Hippocampal formation (tissue), 2 donors: ENCODE measurements around the gene KBTBD2.
A peak's percentile ranks its signal among the peaks of the same experiment; 100 is the strongest.
"Not testable (repeated sequence)": the region's sequence is repeated elsewhere in the genome, so short reads cannot be mapped to it uniquely, and the experiment has no call there.

ENCODE experiments used
- DNase-seq, 2 donors: peaks; one replicate each; lab custom pipeline; 2025; lab: John Stamatoyannopoulos, UW

Gene KBTBD2

DNA sequence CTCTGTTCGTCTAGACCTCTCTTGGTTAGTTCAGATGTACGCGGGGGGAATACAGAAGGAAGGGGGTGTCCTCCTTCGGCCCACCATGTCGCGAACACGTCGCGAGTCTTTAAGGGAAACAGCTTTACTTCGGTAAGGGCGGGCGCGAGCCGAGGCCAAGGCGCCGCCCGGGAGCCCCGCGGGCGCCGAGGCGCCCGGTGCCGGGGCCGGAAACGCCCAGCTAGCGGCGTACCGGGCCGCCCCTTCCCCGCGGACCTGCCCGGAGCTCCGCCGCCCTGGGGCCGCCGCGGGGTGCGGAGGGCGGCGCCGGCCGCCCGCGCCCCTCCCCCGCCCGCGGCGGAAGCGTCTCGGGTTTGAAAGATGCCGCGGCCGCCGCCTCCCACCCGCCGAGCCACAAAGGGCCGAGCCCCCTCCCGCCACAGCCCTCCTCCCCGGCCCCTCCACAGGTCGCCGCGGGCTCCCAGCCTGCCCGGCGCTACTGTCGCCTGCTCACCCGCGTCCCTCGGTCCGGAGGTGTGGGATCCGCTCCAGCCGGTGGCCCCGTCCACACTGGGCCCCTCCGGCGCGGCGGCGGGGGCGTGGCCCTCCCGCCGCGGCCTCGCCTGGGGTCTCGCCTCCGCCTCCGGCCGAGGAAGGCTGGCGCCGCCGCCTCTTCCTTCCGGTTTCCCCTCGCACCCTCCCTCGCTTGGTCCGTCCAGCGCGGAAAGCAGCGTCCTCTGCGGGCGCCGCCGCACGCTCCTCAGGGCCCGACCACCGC, at the start of gene KBTBD2:
Gene KBTBD2 (minus strand): TSS at position 718 of the 757 bp plus-strand sequence. CDS start 12,156 bp downstream, outside the sequence.
- DNase-seq, result peak; percentile 82 to 86

DNA sequence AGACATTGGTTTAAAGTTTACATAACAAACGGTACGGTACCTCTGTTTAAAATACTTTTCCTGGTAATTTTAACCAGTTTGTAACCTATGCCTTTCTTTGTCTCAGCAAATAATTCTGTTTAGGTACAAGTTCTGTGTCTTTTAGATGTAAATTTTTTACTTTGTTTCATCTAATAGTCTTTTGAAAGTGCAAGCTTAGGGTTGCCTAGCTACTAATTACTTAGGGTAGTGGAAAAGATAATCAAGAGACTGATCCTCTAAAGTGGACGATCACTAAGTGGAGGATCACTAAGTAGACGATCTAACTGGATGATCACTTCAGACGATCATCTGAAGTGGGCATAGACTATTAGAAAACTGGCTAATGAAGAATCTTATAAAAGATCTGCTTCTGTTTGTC, 49.6 kb upstream of the KBTBD2 start:
- no peak for DNase-seq

DNA sequence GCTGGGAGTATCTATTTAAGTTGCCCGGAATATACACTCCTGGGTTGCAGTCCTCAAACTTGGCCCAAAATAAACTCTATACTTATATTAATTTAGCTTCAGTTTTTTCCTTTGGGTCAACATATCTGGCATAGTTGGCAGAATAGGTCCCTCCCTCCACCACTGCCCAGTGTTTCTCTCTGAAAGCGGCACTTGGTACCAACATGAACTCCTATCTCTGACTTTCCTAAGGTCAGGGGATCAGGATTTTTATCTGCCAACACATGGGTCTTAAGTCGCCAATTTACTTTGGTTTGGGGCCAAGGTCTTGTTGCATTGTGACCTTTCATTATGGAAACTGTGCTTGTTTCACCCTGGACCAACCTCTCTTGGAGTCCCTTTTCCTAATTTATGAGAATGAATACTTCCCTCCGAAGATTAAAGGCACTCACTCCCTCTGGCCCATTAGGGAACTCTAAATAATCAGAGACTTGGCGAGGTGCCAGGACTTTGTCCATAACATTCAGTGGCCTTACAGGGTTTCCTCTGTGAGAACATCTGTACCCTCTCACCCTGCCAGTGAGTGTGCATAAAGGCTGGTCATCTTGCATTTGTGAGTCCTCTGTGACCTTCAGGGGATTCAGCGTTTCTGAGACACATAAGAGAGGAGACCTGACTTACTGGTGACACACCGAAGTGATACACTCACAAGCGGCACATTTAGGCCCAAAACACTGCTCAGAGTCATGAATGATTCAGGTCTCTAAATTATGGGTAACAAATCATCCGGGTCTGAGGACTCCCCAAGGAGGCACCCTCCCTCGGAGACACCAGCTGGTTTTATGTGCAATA, 46.0 kb upstream of the KBTBD2 start:
- no peak for DNase-seq

DNA sequence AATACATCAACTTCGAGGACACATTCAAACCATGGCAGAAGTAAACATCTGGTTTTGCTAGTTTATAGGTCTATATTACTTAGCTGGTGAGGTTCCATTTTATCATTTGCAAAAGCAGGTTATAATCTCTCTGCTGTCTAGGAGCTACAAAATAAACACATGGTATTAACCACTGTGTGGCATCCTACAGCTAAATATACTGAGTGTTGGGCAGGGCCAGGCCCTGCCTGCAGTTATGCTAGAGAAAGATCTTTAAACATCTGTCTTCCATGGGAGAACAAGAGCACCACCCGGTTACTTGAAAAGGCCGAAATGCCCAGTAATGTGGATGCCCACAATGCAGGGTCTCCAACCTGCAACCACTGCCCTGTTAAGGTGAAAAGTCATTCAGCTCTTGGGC, 45.1 kb upstream of the KBTBD2 start:
- DNase-seq, result no peak

DNA sequence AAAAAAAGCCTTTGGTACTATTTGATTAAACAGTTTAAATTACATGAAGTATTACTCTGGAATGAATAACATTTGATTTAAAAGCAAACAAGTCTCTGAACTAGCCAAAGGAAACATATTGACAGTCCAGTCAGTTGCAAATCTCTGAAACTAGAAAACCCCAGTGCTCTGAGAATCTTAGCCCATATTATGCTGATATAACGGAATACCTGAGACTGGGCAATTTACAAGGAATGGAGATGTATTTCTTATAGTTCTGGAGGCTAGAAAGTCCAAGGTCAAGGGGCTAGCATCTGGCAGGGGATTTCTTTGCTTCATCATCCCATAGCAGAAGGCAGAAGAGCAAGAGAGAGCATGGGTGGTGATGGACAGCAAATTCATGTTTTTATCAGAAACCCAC, 44.0 kb upstream of the KBTBD2 start:
- DNase-seq, result no peak

DNA sequence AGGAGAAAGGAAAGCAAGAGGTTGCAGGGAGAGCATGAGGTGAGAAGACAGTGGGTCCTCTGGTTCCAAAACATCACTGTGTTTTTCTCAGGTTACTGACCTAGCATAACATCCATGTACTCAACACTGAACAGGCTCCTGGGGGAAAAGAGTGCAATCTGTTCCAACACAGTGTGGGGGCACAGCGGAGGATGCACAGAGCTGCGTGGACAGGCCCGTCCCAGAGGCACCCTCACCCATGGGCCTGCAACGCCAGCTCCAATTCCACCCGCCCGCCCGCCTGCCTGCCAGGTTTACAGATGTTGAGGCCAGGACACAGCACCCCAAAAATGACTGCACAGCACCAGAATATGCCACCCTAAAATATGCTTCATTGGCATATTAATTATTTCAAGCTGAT, 38.8 kb upstream of the KBTBD2 start:
- no peak for DNase-seq

DNA sequence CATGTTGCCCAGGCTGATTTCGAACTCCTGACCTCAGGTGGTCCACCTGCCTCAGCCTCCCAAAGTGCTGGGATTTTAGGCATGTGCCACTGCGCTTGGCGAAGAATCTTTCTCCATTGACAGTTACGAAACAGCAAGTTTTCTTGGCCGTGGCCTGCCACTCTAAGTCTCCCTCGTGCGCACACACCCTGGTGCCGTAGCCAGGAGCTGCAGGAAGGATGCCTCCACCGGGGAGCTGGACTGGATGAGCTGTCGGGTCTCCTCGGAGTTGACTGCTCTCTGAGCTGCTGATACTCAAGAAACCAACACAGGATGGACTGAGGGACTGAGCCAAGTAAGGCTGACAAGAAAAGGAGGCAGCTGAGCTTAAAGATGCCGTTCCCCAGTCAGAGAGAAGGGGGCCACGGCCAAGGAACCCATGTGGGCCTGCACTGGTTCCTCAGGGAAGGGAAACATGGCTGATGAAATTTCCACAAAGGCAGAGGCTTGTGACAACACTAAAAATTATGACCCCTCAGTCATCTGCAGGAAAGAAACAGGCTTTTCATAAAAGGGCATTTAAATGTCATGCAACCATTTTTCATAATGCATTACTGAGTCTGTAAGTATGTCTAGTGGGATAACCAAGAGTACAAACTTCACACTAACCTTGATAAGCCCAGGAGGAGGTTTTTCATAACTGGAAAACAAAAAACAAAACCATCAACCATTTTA, 38.0 kb upstream of the KBTBD2 start:
- no peak for DNase-seq

DNA sequence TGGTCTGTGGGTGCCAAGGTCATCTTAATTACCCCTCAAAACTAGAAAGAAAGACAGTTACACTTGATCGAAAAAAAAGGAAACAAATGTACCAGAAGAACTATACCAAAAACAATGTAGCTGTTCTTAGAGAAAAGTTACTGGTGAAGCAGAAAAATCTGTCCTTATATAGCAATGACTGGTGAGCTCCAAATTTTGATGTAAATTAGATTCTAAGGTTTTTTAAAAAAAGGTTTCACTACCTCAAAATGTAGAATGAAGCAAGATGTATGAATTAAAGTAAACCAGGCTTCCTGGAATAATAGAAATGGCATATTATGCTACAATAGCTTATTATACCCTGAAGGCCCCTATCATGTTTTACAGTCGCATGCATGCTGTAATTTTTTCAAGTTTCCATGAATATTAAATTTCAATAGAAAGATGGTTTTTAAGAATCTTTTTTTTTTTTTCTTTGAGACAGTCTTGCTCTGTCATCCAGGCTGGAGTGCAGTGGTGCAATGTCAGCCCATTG, 37.3 kb upstream of the KBTBD2 start:
- no peak for DNase-seq

DNA sequence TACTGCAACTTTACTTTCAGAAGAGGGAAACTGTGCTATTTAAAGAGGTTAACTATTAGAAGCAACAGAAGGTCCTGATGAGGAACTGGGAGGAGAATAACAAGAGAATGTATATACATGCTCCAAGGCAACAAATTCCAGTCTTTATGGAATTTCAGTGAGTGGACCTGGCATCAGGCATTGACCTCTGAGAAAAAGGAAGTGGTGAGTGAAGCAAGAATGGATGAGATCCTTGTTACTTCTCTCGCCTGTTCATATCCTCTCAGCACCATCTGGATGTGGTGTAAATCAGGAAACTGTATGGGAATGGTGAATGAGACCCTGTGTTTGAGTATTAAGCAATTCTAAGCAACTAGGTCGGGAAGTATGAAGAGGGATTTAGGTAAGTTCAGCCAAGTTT, 30.3 kb upstream of the KBTBD2 start:
- DNase-seq, result no peak

DNA sequence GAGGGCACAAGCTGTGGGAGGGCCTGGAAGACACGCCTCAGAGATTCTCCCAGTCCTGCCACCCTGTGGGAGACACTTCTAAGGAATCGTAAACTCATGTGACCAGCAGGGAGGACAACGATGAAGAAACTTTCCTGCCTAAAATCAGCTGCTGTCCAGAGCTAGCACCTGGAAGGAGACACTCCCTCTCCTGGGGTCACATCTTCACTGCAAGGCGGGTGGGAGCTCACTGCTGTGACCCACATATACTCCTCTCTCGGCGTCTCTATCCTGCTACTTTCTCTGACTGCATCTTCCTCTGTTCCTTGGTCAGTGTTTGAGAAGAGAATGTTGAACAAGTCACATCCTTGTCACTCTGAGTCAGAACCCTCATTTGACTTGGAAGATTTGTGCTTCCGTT, 25.4 kb upstream of the KBTBD2 start:
- not testable (repeated sequence) for DNase-seq

DNA sequence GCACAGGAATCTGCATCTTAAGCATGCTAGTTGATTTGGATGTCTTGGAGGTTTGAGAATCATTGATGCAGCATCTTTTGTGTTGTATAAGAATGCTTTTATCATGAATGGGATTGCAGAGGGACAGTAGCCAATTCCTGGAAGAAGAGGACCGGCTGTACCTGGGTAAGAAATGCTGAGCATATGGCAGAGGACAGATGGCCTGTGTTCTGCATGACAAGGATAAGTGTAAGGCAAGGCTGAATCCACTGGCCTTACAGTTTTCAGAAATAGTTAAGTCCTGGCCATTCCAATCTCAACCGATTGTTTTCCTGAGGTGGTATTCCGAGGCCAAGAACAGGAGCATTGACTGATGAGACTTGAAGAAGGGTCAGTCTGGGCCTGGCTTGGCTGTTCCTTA, 24.4 kb upstream of the KBTBD2 start:
- DNase-seq, result no peak

DNA sequence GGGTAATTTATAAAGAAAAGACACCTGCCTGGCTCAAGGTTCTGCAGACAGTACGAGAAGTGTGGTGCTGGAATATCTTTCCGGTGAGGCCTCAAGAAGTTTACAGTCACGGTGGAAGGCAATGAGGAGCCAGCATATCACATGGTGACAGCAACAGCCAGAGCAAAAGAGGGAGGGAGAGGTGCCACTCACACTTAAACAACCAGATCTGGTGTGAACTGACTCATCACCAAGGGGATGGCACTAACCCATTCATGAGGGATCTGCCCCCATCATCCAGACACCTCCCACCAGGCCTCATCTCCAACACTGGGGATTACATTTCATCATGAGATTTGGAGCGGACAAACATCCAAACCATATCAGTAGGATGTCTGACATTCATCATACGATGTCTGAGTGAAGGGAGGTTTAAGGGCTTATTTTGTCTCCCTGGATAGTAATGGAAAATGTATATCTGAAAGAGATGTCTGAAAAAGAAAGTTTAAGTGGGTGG, 23.5 kb upstream of the KBTBD2 start:
- DNase-seq, result no peak

DNA sequence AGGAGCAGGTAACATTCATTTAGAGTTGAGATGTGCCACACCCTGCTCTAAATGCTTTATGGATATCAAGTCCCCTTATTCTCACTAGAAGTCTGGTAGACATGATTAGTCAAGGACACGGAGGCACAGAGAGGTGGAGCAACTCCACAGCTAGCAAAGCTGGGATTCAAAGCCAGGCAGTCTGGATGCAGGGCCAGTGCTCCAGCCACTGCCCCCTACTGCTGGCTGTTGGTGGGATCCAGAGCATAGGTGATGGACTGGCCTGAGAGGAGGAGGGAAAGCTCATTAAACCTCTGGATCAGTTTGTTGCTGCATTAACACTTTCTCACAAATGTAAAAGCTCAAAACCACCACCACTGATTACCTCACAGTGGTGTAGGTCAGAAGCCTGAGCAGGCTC, 22.6 kb upstream of the KBTBD2 start:
- DNase-seq, result no peak

DNA sequence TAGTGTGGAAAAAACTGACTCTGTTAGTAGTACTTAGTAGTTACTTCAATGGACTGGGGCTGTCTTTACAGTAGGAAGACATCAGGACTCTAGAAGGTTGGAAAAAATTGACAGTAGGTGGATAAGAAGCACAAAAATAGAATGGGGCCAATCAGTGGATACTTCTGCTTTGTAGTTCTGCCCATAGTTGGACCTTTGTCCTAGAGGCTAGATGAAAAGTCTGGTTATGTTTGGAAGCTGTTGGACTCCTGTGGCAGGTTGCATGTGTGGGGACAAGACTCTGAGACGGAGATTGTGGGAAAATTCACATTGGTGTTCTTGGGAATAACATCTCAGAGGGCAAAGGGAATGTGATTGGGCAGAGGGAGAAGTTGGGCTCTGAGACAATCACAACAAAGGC, 18.6 kb upstream of the KBTBD2 start:
- no peak for DNase-seq

DNA sequence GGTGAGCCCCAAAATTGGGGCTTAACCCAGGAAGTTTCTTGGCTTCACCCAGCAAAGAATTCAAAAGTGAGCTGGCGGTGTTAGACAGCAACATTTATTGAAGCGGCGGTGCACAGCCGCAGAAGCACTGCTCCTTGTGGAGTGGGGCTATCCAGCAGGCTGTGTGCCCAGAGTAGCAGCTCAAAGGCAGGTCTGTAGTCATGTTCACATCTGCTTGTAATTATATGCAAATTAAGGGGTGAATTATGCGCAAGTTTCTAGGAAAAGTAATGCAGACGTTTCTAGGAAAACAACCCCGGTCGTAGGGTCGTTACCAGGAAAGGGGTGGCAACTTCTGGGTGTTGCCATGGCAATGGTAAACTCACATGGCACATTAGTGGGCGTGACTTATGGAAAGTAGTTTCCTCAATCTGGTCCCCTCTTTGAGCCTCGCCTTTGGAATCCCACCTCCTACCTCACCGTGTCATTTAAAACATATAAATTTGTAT, 13.7 kb upstream of the KBTBD2 start:
- peak; percentile 14 to 46 for DNase-seq

DNA sequence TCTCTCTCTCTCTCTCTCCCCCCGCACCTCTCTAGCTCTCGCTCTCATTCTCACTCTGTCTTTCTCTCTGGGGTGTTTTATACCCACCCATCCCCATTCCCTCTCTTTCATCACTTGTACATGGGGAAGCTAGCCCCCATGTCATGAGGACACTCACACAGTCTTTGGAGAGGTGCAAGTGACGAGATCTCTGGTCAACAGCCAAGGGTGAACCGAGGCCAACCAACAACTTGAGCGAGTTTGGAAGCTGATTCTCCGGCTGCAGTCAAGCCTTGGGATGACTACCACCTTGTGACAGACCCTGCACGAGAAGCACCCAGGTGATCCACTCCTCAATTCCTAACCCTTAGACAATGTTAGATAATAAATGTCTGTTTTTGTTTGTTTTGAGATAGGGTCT, 10.1 kb upstream of the KBTBD2 start:
- DNase-seq, result no peak

DNA sequence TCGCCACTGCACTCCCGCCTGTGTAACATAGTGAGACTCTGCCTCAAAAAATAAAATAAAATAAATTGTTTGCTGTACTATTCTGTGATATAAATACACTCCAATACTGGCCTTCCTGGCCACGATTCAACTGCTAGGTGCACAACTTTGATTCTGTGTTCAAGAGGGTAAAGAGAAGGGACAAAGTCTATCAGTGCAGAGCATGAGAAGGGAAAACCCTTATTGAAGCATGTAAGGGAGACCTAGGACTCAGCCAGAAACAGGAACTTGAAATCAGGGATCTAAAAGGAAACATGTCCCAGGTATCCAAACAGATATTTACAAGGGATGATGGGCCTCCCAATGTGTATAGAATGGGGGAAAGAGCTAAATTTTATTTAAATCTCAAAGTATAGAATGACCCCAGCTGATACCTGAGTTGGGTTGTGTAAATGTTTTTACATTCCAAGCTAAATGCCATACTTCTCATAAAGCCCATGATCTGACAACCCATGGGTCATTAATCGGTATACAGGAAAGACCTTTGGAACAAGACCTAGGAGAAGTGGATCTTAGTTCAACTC, 9.0 kb upstream of the KBTBD2 start:
- no peak for DNase-seq

DNA sequence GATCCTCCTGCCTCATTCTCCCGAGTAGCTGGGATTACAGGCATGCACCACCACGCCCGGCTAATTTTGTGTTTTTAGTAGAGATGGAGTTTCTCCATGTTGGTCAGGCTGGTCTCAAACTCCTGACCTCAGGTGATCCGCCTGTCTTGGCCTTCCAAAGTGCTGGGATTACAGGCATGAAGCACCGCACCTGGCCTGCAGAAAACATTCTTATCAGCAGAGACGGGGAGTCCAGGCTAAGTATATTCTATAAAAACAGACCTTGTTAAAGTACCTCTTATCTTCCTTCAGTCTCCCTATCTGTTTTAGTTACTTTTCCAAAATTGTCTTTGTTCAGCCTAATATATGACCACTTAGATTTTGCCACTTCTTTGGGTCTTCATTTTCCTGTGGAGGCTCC, 5.8 kb upstream of the KBTBD2 start:
- DNase-seq, result not testable (repeated sequence)

DNA sequence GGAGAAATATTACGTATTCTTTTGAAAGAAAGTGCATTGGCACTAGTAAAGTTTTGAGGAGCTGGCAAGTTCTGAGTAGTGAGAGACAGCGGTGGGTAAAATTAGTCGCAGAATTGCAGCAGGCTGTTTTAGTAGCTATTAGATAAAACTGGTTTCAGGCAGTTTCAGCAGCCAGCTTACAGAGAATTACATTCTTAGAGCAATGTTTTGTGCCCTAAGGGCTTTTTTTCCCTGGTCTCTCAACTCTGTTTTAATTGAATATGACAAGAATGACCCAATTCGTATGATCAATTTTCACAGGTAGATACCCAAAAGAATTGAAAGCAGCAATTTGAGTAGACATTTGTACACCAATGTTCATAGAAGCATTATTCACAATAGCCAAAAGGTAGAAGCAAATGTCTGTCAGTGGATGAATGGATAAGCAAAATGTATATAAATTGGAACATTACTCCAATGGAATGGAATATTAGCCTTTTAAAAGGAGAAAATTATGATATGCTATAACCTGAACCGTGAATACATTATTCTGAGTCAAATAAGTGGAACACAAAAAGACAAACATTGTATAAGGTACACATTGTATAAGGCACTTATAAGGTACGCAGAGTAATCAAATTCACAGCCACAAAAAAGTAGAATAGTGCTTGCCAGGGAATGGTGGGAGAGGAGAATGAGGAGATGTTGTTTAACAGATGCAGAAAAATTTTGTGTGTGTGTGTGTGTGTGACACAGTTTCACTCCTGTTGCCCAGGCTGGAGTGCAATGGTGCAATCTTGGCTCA, 5.2 kb upstream of the KBTBD2 start:
- no peak for DNase-seq

DNA sequence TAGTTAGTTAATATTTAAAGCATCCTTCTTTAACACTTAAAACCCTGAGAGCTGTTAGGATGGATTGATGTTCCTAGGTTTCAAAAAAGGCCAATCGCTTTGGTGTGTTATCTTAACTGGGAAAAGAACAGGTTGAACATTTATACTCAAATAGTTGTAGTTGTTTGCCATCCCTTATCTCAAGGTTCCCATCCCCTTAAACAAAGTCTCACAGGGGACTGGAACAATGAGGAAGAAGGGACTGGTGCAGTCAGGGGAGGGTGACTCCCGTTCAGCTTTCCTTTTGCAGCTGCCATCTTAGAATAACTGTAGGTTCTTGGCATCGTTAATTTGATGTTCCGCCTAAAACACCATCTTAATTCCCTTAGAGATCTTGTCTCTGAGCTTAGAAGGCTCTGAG, 2.6 kb upstream of the KBTBD2 start:
- no peak for DNase-seq

DNA sequence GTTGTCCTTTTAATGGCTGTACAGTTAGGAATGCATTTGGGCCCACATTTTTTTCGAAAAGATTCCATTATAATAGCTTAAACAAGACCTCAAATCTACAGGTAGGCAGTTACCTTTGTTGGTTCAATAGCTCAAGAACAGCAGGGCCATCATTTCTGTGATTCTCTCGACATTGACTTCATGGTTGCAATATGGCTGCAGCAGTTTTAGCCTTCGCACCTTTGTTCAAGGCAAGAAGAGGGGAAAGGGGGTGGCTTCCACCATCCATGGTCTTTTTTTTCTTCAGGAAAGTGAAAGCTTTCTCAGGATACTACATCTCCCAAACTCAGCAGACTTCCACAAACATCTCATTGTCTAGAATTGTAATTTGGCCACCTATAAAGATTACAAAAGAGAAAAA, 2.2 kb upstream of the KBTBD2 start:
- DNase-seq, result no peak
